Panc1 (cell line): ENCODE measurements around the gene BMP7.

ENCODE experiments used
- POLR2AphosphoS5 ChIP-seq: IDR thresholded peaks from 2 replicates; pipeline ENCODE4 v1.6.1; 2012; ENCODE audit warnings: mild to moderate bottlenecking, low read depth, low read length, moderate library complexity
- SIN3A ChIP-seq: IDR thresholded peaks from 2 replicates; pipeline ENCODE4 v1.6.1; 2012; ENCODE audit warnings: low read depth, mild to moderate bottlenecking, low read length, moderate library complexity, borderline replicate concordance; ENCODE audit not compliant: insufficient read depth
- TCF7L2 ChIP-seq: IDR thresholded peaks from 2 replicates; pipeline ENCODE4 v1.6.1; 2011; ENCODE audit warnings: mild to moderate bottlenecking, low read depth, low read length, inconsistent platforms
- TF ChIP-seq, protein P1 (sequence below): fragments of 450-650 bp; IDR thresholded peaks from 2 replicates; pipeline ENCODE4 v1.5.1; 2017; ENCODE audit warnings: mild to moderate bottlenecking
- TF ChIP-seq, protein P2 (sequence below), 2 experiments: IDR thresholded peaks; 2 replicates each; pipeline ENCODE4 v1.6.1; 2011 to 2012; ENCODE audit warnings: low read depth in 2 of 2, control low read depth in 1 of 2, low read length in 1 of 2, mild to moderate bottlenecking in 1 of 2, moderate library complexity in 1 of 2; ENCODE audit not compliant: insufficient read depth in 1 of 2

DNA sequence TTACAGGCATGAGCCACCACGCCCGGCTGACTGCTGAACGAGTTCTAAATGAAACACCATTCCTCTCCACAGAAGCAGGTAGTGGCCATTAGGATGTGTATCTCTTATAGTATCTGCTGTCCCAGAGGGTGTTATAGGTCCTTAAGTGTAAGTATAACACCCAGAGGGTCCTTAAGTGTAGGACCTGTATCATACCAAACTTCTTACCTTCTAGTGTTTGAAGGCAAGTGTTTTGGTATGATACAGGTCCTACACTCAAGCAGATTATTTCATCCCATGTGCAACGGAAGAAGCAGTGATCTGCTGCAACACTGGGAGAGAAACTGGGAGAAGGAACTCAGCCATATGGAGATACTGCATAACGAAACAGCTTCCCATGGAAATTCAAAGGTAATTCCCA is 17.4 kb downstream of the BMP7 start:
- TF ChIP-seq, protein P1, sequence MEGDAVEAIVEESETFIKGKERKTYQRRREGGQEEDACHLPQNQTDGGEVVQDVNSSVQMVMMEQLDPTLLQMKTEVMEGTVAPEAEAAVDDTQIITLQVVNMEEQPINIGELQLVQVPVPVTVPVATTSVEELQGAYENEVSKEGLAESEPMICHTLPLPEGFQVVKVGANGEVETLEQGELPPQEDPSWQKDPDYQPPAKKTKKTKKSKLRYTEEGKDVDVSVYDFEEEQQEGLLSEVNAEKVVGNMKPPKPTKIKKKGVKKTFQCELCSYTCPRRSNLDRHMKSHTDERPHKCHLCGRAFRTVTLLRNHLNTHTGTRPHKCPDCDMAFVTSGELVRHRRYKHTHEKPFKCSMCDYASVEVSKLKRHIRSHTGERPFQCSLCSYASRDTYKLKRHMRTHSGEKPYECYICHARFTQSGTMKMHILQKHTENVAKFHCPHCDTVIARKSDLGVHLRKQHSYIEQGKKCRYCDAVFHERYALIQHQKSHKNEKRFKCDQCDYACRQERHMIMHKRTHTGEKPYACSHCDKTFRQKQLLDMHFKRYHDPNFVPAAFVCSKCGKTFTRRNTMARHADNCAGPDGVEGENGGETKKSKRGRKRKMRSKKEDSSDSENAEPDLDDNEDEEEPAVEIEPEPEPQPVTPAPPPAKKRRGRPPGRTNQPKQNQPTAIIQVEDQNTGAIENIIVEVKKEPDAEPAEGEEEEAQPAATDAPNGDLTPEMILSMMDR = no peak
- TF ChIP-seq POLR2AphosphoS5 (no peak), SIN3A (no peak), TCF7L2 (no peak)
- TF ChIP-seq, protein P2, sequence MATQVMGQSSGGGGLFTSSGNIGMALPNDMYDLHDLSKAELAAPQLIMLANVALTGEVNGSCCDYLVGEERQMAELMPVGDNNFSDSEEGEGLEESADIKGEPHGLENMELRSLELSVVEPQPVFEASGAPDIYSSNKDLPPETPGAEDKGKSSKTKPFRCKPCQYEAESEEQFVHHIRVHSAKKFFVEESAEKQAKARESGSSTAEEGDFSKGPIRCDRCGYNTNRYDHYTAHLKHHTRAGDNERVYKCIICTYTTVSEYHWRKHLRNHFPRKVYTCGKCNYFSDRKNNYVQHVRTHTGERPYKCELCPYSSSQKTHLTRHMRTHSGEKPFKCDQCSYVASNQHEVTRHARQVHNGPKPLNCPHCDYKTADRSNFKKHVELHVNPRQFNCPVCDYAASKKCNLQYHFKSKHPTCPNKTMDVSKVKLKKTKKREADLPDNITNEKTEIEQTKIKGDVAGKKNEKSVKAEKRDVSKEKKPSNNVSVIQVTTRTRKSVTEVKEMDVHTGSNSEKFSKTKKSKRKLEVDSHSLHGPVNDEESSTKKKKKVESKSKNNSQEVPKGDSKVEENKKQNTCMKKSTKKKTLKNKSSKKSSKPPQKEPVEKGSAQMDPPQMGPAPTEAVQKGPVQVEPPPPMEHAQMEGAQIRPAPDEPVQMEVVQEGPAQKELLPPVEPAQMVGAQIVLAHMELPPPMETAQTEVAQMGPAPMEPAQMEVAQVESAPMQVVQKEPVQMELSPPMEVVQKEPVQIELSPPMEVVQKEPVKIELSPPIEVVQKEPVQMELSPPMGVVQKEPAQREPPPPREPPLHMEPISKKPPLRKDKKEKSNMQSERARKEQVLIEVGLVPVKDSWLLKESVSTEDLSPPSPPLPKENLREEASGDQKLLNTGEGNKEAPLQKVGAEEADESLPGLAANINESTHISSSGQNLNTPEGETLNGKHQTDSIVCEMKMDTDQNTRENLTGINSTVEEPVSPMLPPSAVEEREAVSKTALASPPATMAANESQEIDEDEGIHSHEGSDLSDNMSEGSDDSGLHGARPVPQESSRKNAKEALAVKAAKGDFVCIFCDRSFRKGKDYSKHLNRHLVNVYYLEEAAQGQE (IDR thresholded peaks at IDR 0.05; ENCODE audit: insufficient read depth in 1 of 2, low read depth in 2 of 2, low read length in 1 of 2) = no peak
